ENCODE data around the gene FAM136A. TPM values are rescaled to one million over a fixed set of nuclear protein-coding genes. Genes with fewer than 3 reads are reported as not detected.

The FAM136A gene
- polyA plus RNA-seq, 1 of the 3 experiments (the other 2 are of a cell fraction) = 43.3 TPM

- Histone ChIP-seq H3K9ac (no peak overlapping the region), H3K79me2 (ENCODE audit: insufficient read depth) (peaks cover 72% of the 10 kb centered on the region), H3K36me3 (replicated peaks in 1 of 2; ENCODE audit: control insufficient read depth in 1 of 2, insufficient read depth in 2 of 2, low read length in 1 of 2) (peaks cover 68 to 80% of the 10 kb centered on the region in 2 experiments), H3K4me3 (ENCODE audit: low read depth in 2 of 2, low read length in 1 of 2) (no peak overlapping the region), H3K27ac (ENCODE audit: low read depth in 2 of 2, low read length in 1 of 2) (no peak overlapping the region), H3K9me2 (no peaks in the 10 kb centered on the region), H3K27me3 (ENCODE audit: insufficient read depth) (no peaks in the 10 kb centered on the region), H2AFZ (ENCODE audit: low read depth) (no peak overlapping the region), H3K4me2 (no peak overlapping the region), H4K20me1 (ENCODE audit: insufficient read depth) (peaks cover 3% of the 10 kb centered on the region; the same call in 1 of the 2 replicates), H3K9me3 (no peaks in the 10 kb centered on the region), H3F3A (replicated peaks; ENCODE audit: insufficient read depth) (peaks cover 40% of the 10 kb centered on the region), H3K4me1 (ENCODE audit: control insufficient read depth in 1 of 2, insufficient read depth in 2 of 2, low read depth in 1 of 2, low read length in 1 of 2) (no peaks in the 10 kb centered on the region)
- DNase-seq = no peak
- WGBS (ENCODE audit: low lambda C conversion rate) = 92% methylated on average over 5 of the region's 5 CpGs
- POLR2A ChIA-PET = interaction anchor here (1.1 to 1.3 kb wide), 2 partner anchors 10 to 24 kb away, joined by 3 to 7 read pairs; partner anchors contain the start of gene SNRPG
- no peak for TF ChIP-seq TEAD4 (IDR thresholded peaks at IDR 0.05; ENCODE audit: borderline replicate concordance, insufficient read depth)
- TF ChIP-seq TCF12 (IDR thresholded peaks at IDR 0.05) = no peak
- TF ChIP-seq REST (IDR thresholded peaks at IDR 0.05; ENCODE audit: low read depth, low read length) = no peak
- no peak for TF ChIP-seq MXI1 (IDR thresholded peaks at IDR 0.05; ENCODE audit: low read depth, low read length)
- no peak for TF ChIP-seq FOXM1 (IDR thresholded peaks at IDR 0.05; ENCODE audit: low read depth)
- TF ChIP-seq USF2 (IDR thresholded peaks at IDR 0.05; ENCODE audit: borderline replicate concordance, low read depth, low read length) = no peak
- no peak for TF ChIP-seq POLR2AphosphoS5 (IDR thresholded peaks at IDR 0.05; ENCODE audit: low read depth, low read length)
- TF ChIP-seq USF1 (IDR thresholded peaks at IDR 0.05; ENCODE audit: borderline replicate concordance, low read depth) = no peak
- TF ChIP-seq GATA2 (CRISPR knock-in tag; IDR thresholded peaks at IDR 0.05) = no peak
- TF ChIP-seq CHD2 (IDR thresholded peaks at IDR 0.05; ENCODE audit: low read length, partially characterized antibody) = no peak
- TF ChIP-seq PBX3 (IDR thresholded peaks at IDR 0.05) = no peak
- no peak for TF ChIP-seq GABPA (IDR thresholded peaks at IDR 0.05; ENCODE audit: low read depth)
- TF ChIP-seq NFIC (IDR thresholded peaks at IDR 0.05; ENCODE audit: borderline replicate concordance) = no peak
- no peak for TF ChIP-seq FOXJ3 (CRISPR knock-in tag; IDR thresholded peaks at IDR 0.05)
- no peak for TF ChIP-seq RXRA (IDR thresholded peaks at IDR 0.05; ENCODE audit: borderline replicate concordance, low read depth)
- TF ChIP-seq JUND (IDR thresholded peaks at IDR 0.05) = no peak
- TF ChIP-seq TAF1 (IDR thresholded peaks at IDR 0.05; ENCODE audit: borderline replicate concordance, low read depth, low read length) = no peak
- TF ChIP-seq FOSL2 (IDR thresholded peaks at IDR 0.05; ENCODE audit: borderline replicate concordance, low read depth) = no peak
- TF ChIP-seq ZBTB33 (IDR thresholded peaks at IDR 0.05; ENCODE audit: borderline replicate concordance, low read depth) = no peak
- CTCF ChIA-PET = interaction anchor here (0.8 to 1.2 kb wide), 3 partner anchors 9 to 18 kb away, joined by 3 read pairs; no protein-coding TSS in a partner anchor
These were observed 18.2 kb downstream of the FAM136A start for GRCh38 chr2:70283500-70284191.

Measured in SK-N-SH (cell line).